Measurements from ENCODE around the gene FRMD4B. TPM values are rescaled to one million over a fixed set of nuclear protein-coding genes. Genes with fewer than 3 reads are reported as not detected.

Gene FRMD4B
- total and polyA plus RNA-seq, 2 experiments from 2014 or later: not detected

- no peaks in the 10 kb centered on the region for H3K36me3 ChIP-seq (ENCODE audit: low read depth)
- H3K4me2 ChIP-seq (ENCODE audit: unreplicated experiment): no peak within 1 kb of the TSS
- H3F3A ChIP-seq (ENCODE audit: insufficient read depth): no peaks in the 10 kb centered on the region
- H3K4me1 ChIP-seq (ENCODE audit: insufficient read depth): no peaks in the 10 kb centered on the region
- no peaks in the 10 kb centered on the region for H3K9me3 ChIP-seq (ENCODE audit: low read depth)
- no peak within 1 kb of the TSS for H3K4me3 ChIP-seq
- H3K9me2 ChIP-seq (ENCODE audit: insufficient read depth): no peaks in the 10 kb centered on the region
- 67 to 71% methylated on average over 3 of the region's 3 CpGs for WGBS, 2 experiments (ENCODE audit: low coverage in 1 of 2, low lambda C conversion rate in 2 of 2, missing lambda C conversion rate in 2 of 2)
- no peaks in the 10 kb centered on the region for H4K20me1 ChIP-seq (ENCODE audit: insufficient read depth)
- H2AFZ ChIP-seq: no peak within 1 kb of the TSS
- DNase-seq: no peak
- H3K27me3 ChIP-seq (replicated peaks; ENCODE audit: insufficient read depth): peaks cover 12% of the 10 kb centered on the region; the same call in 1 of the 2 replicates
- no peak within 1 kb of the TSS for H3K9ac ChIP-seq
- TF ChIP-seq EZH2phosphoT487 (IDR thresholded peaks at IDR 0.05; ENCODE audit: insufficient read depth, low read depth) (no peak), EZH2 (IDR thresholded peaks at IDR 0.05; ENCODE audit: insufficient read depth, poor library complexity, severe bottlenecking) (no peak)
- H3K27ac ChIP-seq: no peak within 1 kb of the TSS
- in situ Hi-C loops (cut with MboI): no loop called here
- no peaks in the 10 kb centered on the region for H3K79me2 ChIP-seq (ENCODE audit: insufficient read depth)
Measured at GRCh38 chr3:69122403-69122802, 263.5 kb downstream of the FRMD4B start, which contains the start of gene LMOD3. Gene LMOD3, minus strand, starts transcription at chr3:69122595. Its CDS starts 209 bp downstream, at chr3:69122386.

DNA sequence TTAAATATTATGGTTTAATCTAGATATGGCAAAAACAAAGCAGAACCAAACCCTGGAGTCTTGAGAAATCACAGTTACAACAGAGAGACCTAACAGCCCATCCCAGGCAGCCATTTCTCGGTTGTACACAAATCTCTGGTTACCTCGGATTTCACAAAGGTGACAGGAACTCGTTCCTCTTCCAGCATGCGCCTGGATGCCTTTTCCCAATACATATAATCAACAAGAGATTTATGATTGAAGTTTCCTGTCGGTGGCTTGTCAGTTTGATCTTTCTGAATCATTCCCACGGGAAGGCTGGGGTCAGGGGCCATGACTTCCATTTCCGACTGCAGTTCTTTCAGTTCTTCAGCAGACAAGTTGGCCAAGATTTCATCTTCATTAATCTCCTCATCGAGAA lies 263.9 kb downstream of the FRMD4B start:
- in situ Hi-C loops (cut with MboI): no loop called here
- H3K4me2 ChIP-seq (ENCODE audit: unreplicated experiment): no peak overlapping the region

DNA sequence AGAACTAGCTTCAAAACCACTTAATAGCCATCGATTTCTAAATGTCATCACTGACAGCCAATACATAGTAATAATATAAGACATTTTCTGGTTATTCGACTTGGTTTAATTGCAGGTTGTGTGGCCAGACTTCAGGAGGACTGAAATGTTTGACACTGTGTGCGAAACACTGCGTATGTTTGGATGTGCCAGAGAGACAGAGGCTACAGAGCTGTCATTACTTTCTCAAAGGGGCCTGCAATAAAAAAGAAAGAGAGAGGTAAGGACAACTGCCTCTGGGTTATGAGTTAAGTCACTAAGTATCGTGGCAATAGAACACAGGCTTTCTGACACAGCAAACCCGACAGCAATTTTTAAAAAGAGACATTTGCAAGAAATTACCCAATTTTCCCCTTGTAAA lies 264.4 kb downstream of the FRMD4B start:
- in situ Hi-C loops (cut with MboI): no loop called here
- TF ChIP-seq EZH2 (IDR thresholded peaks at IDR 0.05; ENCODE audit: insufficient read depth, poor library complexity, severe bottlenecking) (no peak), EZH2phosphoT487 (IDR thresholded peaks at IDR 0.05; ENCODE audit: insufficient read depth, low read depth) (no peak)
- Histone ChIP-seq H3F3A (ENCODE audit: insufficient read depth) (no peaks in the 10 kb centered on the region), H3K27ac (no peak overlapping the region), H3K79me2 (ENCODE audit: insufficient read depth) (no peaks in the 10 kb centered on the region), H3K4me1 (ENCODE audit: insufficient read depth) (no peaks in the 10 kb centered on the region), H3K9me3 (ENCODE audit: low read depth) (no peaks in the 10 kb centered on the region), H2AFZ (no peak overlapping the region), H3K9me2 (ENCODE audit: insufficient read depth) (no peaks in the 10 kb centered on the region), H4K20me1 (ENCODE audit: insufficient read depth) (no peaks in the 10 kb centered on the region), H3K4me3 (no peak overlapping the region), H3K9ac (no peak overlapping the region), H3K27me3 (replicated peaks; ENCODE audit: insufficient read depth) (peaks cover 6% of the 10 kb centered on the region; the same call in 1 of the 2 replicates), H3K36me3 (ENCODE audit: low read depth) (no peaks in the 10 kb centered on the region), H3K4me2 (ENCODE audit: unreplicated experiment) (no peak overlapping the region)
- WGBS, 2 experiments (ENCODE audit: low coverage in 1 of 2, low lambda C conversion rate in 2 of 2, missing lambda C conversion rate in 2 of 2): 84 to 87% methylated on average over 6 of the region's 6 CpGs
- DNase-seq: no peak

More for the DNA sequence above, 263.9 kb downstream of the FRMD4B start:
- Histone ChIP-seq H3K79me2 (ENCODE audit: insufficient read depth) (no peaks in the 10 kb centered on the region), H2AFZ (no peak overlapping the region), H3K27ac (no peak overlapping the region), H3K9me2 (ENCODE audit: insufficient read depth) (no peaks in the 10 kb centered on the region), H3K4me1 (ENCODE audit: insufficient read depth) (no peaks in the 10 kb centered on the region), H3K4me3 (no peak overlapping the region), H3K9ac (no peak overlapping the region), H3K36me3 (ENCODE audit: low read depth) (no peaks in the 10 kb centered on the region), H3F3A (ENCODE audit: insufficient read depth) (no peaks in the 10 kb centered on the region), H4K20me1 (ENCODE audit: insufficient read depth) (no peaks in the 10 kb centered on the region), H3K9me3 (ENCODE audit: low read depth) (no peaks in the 10 kb centered on the region), H3K27me3 (replicated peaks; ENCODE audit: insufficient read depth) (peaks cover 10% of the 10 kb centered on the region; the same call in 1 of the 2 replicates)
- no peak for DNase-seq
- 67 to 74% methylated on average over 8 of the region's 8 CpGs for WGBS, 2 experiments (ENCODE audit: low coverage in 1 of 2, low lambda C conversion rate in 2 of 2, missing lambda C conversion rate in 2 of 2)
- TF ChIP-seq EZH2phosphoT487 (IDR thresholded peaks at IDR 0.05; ENCODE audit: insufficient read depth, low read depth): no peak
- TF ChIP-seq EZH2 (IDR thresholded peaks at IDR 0.05; ENCODE audit: insufficient read depth, poor library complexity, severe bottlenecking): no peak

- H4K20me1 ChIP-seq (ENCODE audit: insufficient read depth): no peaks in the 10 kb centered on the region
- no peaks in the 10 kb centered on the region for H3F3A ChIP-seq (ENCODE audit: insufficient read depth)
- no peaks in the 10 kb centered on the region for H3K79me2 ChIP-seq (ENCODE audit: insufficient read depth)
- TF ChIP-seq EZH2phosphoT487 (IDR thresholded peaks at IDR 0.05; ENCODE audit: insufficient read depth, low read depth) (no peak), EZH2 (IDR thresholded peaks at IDR 0.05; ENCODE audit: insufficient read depth, poor library complexity, severe bottlenecking) (no peak)
- peaks cover under 1% of the 10 kb centered on the region; the same call in 1 of the 2 replicates for H3K27me3 ChIP-seq (replicated peaks; ENCODE audit: insufficient read depth)
- no peak overlapping the region for H3K9ac ChIP-seq
- 0 to 12% methylated on average over 1 of the region's 1 CpG for WGBS, 2 experiments (ENCODE audit: low coverage in 1 of 2, low lambda C conversion rate in 2 of 2, missing lambda C conversion rate in 2 of 2)
- H3K36me3 ChIP-seq (ENCODE audit: low read depth): no peaks in the 10 kb centered on the region
- peaks cover 3% of the 10 kb centered on the region; the same call in 1 of the 2 replicates for H3K4me1 ChIP-seq (ENCODE audit: insufficient read depth)
- peak; percentile 55 for DNase-seq
- H3K4me2 ChIP-seq (ENCODE audit: unreplicated experiment): no peak overlapping the region
- 0 out of 2 replicates have a peak overlapping the region, but pooled peaks have one; percentile 11 for H2AFZ ChIP-seq
- no peaks in the 10 kb centered on the region for H3K9me3 ChIP-seq (ENCODE audit: low read depth)
- no peak overlapping the region for H3K4me3 ChIP-seq
- no peaks in the 10 kb centered on the region for H3K9me2 ChIP-seq (ENCODE audit: insufficient read depth)
- H3K27ac ChIP-seq: no peak overlapping the region
- in situ Hi-C loops (cut with MboI): no loop called here
Measured at GRCh38 chr3:69120879-69121464, 264.9 kb downstream of the FRMD4B start.
